ENCODE measurements around the gene TMEM243. TPM values are rescaled to one million over a fixed set of nuclear protein-coding genes. Genes with fewer than 3 reads are reported as not detected.
A peak's percentile ranks its signal among the peaks of the same experiment; 100 is the strongest.
"Not testable (repeated sequence)": the region's sequence is repeated elsewhere in the genome, so short reads cannot be mapped to it uniquely, and the experiment has no call there.

Gene TMEM243, protein sequence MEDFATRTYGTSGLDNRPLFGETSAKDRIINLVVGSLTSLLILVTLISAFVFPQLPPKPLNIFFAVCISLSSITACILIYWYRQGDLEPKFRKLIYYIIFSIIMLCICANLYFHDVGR
- 30.2 and 33.3 TPM in 2 replicates for total RNA-seq (2014; rRNA removed; shearing (Covaris generic))
- 53.2 and 56.5 TPM in 2 replicates for polyA plus RNA-seq (2014; cell fraction: nucleus; rRNA removed)

DNA sequence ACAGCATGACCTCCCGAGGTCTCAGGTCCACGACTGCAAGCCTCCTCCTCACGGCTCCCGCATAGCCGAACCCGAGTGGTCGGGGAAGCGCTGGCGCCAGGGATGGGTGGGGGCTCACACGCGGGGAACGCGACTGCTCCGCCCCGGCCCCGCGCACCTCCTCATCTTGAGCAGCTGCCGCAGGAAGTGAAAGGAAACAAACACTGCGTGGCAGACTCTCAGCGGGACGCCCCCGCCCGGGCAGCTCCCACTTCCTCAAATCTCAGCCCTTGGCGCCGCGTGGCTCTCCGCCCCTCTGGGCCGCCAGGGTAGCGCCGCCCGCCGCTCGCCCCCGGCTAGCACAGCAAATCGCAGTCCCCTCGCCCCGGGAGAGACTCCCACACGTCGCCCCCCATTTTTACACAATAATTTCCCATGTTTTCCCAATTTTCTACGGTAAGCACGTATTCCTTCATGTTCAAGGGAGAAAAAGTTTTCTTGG is at the start of gene TMEM243:
TSS of gene TMEM243 (minus strand) at position 188 of the 481 bp plus-strand sequence. CDS start 229 bp downstream, outside the sequence.
- peak; percentile 45 for DNase-seq (ENCODE audit: extremely low read depth, low read depth)

DNA sequence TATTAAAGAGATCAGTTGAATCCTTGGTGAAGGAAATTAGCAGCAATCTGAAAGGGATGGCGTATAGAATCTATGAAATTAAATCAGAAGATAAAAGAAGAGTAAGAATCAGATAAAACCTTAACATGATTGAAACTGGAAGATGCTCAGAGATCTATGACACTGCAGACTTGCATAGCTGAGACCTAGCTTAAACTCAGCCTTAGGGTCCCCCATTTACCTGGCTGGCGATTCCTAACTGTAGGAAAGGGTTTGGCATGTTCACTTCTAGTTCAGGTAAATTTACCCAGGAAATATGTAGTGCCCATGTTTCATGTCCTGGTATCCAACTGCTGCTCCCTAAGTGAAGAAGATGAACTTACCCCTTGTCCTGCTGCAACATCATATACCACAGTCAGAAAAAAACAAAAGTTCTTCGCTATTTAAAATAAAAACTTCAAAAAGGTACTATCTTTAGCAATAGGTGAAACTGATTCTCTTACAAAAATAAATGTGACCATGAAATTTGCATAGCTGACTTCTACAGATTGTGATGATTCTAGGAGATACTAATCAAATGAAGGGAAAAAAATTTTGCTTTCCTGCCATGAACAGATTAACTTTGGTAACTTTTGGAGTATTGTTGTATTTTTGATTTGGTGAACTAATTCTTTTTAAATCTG is 47.8 kb upstream of the TMEM243 start:
- no peak for DNase-seq (ENCODE audit: extremely low read depth, low read depth)

DNA sequence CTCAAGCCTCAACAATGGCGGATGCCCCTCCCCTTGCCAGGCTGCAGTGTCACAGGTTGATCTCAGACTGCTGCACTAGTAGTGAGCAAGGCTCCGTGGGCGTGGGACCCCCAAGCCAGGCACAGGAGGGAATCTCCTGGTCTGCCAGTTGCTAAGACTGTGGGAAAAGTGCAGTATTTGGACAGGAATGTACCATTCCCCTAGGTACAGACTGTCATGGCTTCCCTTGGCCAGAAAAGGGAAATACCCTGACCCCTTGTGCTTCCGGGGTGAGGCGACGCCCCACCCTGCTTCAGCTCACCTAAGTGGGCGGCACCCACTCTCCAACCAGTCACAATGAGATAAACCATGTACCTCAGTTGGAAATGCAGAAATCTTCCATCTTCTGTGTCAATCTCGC is 44.0 kb upstream of the TMEM243 start:
- DNase-seq (ENCODE audit: extremely low read depth, low read depth) = no peak

DNA sequence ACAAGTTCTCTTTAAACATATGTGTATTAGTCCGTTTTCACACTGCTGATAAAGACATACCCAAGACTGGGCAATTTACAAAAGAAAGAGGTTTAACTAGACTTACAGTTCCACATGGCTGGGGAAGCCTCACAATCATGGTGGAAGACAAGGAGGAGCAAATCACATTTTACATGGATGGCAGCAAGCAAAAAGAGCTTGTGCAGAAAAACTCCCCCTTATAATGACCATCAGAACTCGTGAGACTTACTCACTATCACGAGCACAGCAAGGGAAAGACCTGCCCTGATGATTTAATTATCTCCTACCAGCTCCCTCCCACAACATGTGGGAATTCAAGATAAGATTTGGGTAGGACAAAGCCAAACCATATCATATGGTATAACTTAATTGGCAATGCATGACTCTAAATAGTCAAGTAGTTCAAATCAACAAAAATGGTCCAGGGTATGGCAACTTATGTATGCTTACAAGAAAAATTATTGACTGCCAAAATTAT is 34.1 kb upstream of the TMEM243 start:
- no peak for DNase-seq (ENCODE audit: extremely low read depth, low read depth)

DNA sequence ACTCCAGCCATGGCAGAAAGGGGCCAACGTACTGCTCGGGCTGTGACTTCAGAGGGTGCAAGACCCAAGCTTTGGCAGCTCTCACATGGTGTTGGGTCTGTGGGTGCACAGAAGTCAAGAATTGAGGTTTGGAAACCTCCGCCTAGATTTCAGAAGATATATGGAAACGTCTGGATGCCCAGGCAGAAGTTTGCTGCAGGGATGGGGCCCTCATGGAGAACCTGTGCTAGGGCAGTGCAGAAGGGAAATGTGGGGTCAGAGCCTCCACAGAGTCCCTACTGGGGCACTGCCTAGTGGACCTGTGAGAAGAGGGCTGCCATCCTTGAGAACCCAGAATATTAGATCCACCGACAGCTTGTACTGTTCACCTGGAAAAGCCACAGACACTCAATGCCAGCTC is 26.1 kb upstream of the TMEM243 start:
- DNase-seq (ENCODE audit: extremely low read depth, low read depth) = not testable (repeated sequence)

DNA sequence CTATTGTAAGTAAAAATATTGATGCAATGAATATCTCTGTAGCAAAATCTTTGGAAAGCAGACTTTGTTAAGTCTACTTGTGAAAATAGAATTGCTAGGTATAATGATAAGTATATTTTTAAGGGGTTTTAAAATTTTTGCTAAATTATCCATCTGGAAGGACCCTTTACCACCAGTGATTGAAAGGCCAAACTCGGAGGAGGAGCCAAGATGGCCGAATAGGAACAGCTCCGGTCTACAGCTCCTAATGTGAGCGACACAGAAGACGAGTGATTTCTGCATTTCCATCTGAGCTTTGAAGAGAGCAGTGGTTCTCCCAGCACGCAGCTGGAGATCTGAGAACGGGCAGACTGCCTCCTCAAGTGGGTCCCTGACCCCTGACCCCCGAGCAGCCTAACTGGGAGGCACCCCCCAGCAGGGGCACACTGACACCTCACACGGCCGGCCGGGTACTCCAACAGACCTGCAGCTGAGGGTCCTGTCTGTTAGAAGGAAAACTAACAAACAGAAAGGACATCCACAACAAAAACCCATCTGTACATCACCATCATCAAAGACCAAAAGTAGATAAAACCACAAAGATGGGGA is 19.0 kb upstream of the TMEM243 start:
- DNase-seq (ENCODE audit: extremely low read depth, low read depth) = not testable (repeated sequence)

DNA sequence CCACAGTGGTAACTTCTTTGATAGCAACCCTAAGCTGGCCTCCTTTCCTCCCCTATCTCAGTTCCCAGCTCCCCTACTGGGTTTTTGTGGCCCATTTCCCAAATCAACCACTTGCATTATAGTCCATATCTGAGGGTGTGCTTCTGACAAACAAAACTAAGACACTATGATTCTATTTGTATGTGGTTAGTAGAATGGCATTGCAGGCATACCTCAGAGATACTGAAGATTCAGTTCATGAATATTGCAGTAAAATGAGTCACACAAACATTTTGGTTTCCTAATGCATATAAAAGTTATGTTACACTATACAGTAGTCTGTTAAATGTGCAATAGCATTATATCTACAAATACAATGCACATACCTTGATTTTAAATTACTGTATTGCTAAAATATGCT is 15.4 kb upstream of the TMEM243 start:
- no peak for DNase-seq (ENCODE audit: extremely low read depth, low read depth)

DNA sequence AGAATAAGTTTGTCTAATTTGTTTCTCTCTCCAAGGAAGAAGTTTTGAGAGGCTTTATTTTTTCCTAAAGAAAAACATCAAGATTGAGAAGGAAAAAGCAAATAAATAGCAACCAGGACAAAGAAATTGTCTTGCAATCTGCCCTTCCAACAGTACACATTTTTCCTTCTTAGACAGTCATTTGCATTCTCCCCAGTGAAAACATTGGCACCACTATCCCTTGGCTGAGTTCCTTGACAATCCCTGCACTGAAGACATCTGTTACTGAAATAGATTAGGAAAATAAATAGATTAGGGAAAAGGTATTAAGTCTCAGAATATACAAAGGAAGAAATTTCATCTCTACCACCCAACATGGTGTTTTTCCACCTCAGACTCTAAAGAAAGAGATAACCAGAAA is 12.2 kb upstream of the TMEM243 start:
- DNase-seq (ENCODE audit: extremely low read depth, low read depth) = no peak

DNA sequence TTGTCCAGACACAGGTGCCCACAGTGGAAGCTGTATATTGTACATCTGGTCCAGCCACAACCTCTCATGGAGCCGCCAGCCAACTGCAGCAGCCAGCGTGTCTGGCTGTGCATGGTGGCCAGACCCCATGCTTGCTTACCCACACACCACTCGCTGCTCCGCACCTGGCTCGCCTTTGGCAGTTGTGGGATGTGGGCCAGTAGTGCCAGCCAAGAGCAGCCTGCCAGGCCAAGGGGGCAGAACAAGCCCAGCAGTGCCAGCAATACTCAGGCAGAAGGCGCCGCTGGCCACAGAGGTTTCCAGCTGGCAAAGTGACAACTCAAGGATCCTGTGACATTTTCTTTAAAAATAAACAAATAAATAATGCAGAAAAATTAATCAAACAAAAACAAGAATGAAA is 11.7 kb upstream of the TMEM243 start:
- no peak for DNase-seq (ENCODE audit: extremely low read depth, low read depth)

DNA sequence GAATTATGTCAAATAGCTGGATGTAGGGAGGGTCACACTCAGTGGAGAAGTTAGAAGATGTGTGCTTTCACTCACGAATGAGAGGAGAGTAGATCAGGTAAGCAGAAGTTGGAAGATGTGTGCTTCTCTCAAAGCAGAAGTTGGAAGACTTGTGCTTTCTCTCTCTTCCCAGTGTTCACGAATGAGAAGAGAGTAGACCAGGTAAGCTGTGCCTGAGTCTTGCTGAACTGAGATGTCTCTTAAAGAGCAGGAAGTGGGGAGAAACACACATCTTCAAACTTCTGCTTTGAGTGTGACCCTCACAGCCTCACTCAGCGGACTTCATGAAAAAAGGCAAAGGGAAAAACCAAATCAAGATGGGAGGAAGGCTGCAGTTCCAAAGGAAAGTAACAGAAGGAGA is 7.0 kb upstream of the TMEM243 start:
- no peak for DNase-seq (ENCODE audit: extremely low read depth, low read depth)

DNA sequence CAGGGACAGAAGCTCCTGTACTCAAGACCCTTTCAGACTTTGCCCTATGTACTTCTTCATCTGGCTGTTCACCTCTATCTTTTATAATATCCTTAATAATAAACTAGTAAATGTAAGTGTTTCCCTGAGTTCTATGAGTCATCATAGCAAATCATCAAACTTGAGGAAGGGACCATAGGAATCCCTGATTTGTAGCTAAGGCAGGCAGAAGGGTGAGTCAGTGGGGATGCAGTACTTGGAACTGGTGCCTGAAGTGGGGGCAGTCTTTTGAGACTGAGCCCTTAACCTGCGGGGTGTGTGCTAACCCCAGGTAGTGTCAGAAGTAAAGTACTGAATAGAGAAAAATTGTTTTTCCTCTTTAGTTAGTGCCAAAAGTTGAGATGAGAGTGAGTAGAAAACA is 6.2 kb upstream of the TMEM243 start:
- no peak for DNase-seq (ENCODE audit: extremely low read depth, low read depth)

DNA sequence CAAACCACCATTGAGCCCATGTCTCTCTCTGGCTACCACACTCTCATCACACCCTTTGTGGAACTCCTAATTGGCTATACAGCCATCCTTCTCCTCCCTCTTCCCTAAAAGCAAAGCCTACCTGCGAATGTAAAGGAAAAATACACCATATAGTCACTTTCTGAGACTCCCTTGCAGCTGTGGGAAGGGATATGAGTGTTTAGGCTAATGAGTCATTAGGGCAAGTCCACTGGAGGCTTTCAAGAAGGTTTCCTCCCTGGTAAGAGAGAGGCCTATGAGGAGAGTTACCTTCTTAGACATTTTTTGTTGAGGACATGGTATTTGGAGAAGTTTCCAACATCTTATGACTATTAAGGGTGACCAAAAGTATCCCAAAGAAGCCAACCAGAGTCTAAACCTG is 4.1 kb upstream of the TMEM243 start:
- DNase-seq (ENCODE audit: extremely low read depth, low read depth) = no peak

DNA sequence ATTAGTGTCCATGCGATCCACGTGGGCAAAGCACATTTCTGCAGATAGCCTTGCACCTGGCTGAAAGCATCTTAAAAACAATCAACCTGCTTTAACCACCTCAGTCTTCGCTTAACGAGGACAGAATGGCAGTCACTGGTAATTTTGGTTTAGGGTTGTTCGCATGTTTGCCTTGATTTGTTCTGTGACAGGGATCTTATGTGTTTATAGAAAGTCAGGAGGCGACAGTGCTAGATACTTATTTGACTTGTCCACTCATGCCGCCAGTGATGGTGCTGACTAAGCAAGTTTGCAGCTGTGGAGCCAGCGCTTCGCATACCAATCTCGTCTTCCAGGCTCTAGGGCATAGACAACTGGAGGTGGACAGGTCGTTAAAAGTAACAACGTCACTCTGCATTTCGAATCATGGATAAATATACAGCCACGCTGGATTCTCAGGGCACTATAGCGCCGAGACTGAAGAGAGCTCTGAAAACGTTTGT is 1.2 kb upstream of the TMEM243 start:
- DNase-seq (ENCODE audit: extremely low read depth, low read depth) = no peak

DNA sequence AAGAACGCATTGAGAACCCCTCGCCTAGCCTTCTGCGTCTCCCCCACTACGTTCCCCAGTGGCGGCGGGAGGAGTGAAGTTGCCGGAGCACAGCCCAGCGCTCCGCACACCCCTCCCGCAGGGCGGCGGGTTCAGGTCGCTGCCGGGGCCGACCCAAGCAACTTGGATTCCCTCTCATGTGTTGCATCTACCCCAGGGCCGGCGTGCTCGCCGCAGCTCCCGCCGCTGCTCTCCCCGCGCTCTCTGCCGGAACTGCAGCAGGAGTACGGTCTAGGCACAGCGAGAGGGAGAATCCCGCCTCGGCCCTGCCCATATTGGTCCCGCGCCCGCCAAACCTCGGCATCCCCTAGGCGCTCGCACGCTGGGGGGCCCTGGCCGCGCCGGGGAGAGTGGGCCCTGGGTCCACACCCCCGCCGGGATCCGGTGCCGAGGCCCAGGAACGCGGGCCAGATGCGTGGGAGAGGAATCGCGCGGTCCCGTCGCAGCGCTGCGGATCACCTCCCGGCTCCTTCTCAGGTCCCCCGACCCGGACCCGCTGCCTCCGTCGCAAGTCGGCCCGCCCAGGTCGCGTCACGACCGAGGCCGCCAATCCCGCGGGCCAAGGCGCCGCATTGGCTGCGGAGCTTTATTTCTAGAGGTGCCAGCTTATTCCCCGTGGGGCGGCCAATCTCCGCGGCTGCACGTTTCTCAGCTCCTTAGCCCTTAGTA is 648 bp upstream of the TMEM243 start:
- peak; percentile 72 for DNase-seq (ENCODE audit: extremely low read depth, low read depth)

DNA sequence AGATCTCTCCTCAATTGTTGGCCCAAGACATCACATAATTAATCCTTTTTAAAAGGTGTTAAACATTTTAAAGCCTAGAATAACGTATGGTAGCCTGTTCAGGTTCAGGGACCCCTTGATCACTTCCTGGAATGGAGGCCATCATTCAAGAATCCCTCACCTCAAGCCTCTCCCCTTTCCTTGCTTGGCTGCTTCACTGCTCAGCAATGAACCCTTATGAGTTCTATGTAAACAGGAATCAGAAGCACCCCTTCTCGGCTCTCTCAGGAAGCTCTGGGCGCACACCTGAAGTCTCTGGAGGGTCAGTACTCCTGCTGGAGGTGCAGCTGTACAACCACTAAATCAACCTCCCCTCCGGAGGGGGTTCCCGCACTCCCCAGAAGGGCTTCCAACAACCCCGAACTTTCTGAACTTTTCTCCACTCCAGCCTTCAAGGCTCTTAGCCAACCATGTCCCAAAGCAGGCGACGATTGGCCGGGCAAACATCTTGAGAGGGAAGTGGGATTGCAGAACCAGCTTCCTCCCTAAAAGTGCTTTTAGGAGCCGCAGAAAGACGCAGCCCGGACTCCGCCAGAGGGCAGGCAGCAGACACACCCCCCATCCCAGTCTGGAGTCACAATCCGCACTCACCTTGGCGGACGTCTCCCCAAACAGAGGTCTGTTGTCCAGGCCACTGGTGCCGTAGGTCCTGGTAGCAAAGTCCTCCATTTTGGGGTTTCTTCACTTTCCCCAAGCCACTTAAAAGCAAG is 562 bp downstream of the TMEM243 start:
- DNase-seq (ENCODE audit: extremely low read depth, low read depth) = no peak

DNA sequence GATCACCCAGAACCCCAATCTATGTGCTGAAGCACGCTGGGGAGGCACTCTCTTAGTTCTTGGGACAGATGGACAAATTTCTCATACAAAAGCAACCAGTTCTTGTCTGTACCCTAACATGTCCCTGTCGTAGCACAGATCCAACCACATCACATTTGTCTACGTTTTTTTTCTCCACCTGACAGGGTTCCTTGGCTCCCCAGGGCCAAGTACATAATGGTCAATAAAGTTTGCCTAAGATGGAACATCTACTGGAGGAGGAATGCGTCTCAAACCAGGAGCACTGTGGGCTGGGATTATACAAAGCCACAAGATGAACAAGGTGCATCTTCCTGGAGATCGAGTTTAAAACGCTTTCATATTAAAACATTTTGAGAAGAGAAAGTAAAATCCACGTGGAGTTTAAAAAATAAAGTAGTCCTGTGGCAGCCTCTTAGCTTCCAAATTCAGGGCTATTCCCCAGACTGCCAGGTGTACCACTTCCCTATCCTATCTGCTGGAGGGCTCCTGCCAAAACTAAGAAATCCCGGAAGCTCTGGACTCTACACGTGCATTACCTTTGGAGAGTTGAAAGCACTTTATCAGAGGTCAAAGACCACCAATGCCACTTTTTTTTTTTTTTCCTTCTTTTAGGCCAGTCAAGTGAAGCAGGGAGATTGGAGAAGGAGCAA is 1.4 kb downstream of the TMEM243 start:
- no peak for DNase-seq (ENCODE audit: extremely low read depth, low read depth)

DNA sequence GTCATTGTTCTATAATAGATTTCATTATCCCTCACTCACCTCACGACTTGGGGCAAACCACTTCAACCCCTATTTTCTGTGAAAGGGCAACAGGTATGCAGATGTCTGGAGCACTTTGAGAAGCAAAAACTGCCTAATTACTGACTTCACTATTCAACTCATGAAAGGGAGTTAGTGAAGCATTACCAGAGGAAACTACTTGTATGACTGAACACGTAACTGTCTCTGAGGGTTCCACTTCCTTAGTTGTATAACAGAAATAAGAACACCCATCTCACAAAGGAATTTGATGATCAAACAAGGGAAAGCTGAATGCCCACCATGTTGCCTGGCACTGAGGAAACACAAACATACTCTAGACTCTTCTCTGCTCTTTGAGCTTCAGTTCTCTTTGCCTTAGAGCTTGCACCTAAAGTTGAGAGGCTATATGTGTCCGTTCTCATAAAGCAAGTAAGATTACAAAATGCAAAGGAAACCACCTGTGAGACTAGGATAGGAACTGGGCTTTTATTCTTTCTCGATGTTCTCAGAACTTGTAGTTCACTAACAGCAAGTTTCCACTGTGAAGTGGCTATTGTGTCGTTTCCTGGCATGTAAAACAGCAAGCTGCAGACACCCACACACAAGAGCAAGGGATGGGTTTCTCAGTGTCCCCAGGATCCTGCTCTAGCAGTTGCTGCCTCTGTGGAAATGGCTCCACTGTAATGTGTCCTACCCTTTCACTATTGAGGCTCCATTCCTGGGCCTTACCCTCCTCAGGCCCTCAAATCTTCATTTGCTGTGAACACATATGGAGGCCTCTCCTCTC is 2.6 kb downstream of the TMEM243 start:
- no peak for DNase-seq (ENCODE audit: extremely low read depth, low read depth)

DNA sequence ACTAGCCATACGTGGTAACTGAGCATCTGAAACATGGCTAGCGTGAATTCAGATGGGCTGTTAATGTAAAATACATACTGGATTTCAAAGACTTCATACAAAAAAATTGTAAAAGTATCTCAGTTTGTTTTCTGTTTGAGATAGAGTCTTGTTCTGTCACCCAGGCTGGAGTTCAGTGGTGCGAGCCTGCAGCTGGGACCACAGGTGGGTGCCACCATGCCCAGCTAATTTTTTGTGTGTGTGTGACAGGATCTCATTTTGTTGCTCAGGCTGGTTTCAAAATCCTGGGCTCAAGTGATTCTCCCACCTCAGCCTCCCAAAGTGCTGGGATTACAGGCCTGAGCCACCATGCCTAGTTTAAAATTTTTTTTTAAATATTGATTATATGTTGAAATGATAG is 4.5 kb downstream of the TMEM243 start:
- DNase-seq (ENCODE audit: extremely low read depth, low read depth) = no peak

DNA sequence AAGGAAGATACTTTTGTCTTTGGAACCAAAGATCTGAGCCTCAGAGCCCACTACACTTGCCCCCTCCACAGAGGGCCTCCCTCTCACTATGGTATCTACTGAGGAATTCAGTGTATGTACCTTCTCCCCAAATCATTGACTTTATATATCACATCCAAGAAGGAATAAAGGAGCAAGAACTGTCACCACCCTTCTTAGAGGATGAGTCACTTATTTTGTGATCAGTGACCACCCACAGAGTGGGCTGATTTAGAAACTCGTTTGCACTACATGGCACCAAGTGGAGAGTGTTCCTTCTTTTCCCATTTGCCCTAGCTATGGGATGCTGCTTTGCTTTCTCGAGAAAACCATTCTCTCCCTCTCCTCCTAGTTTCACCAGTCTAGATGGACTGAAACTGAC is 5.7 kb downstream of the TMEM243 start:
- DNase-seq (ENCODE audit: extremely low read depth, low read depth) = no peak
